HG03196 (cell line): ENCODE measurements around the gene LYPD8.

Experiments used
- ATAC-seq: cut with Tn5 transposase; IDR thresholded peaks from one replicate; pipeline ENCODE4 v1.9.1; 2021; ENCODE audit not compliant: unreplicated experiment

LYPD8 gene

DNA sequence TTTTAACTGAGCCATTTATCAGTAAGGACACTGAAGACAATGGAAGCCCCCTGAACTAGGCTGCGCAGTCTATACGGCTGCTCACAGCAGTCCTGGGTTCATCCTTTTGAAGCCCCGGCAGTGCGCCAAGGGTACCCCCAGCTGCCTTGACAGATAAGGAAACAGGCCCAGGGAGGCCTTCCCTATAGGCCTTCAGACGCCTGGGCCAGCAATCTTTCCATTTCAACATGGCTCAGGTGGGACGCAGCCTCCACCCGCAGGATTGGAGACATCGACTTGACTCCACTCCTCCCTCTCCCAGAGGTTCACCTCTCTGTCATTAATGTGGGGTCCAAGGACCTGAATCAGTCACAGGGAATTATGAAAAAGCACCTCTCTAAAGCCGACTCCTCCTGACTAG, 2.8 kb upstream of the LYPD8 start:
- no peak for ATAC-seq

DNA sequence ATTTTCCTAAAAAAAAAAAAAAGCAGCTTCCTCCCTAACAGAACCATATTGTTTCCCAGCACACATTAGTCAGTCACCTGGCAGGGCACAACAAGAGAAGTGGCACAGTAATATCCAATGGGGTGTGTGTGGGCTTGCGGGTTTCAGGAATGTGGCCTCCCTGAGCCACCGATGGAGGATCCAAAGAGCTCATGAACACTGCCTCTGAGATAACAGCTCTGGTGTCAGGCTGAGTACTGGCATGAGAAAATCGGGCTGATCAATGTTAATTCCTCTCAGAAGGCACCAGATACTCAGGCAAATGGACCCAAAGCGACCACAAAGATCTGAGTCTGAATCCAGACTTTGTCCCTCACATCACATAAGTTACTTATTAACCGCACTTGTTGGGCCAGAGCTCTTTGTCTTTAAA, 2.2 kb upstream of the LYPD8 start:
- ATAC-seq, result no peak

GRCh38 chr1:248756636-248757035, 1.1 kb upstream of the LYPD8 start:
- no peak for ATAC-seq

DNA sequence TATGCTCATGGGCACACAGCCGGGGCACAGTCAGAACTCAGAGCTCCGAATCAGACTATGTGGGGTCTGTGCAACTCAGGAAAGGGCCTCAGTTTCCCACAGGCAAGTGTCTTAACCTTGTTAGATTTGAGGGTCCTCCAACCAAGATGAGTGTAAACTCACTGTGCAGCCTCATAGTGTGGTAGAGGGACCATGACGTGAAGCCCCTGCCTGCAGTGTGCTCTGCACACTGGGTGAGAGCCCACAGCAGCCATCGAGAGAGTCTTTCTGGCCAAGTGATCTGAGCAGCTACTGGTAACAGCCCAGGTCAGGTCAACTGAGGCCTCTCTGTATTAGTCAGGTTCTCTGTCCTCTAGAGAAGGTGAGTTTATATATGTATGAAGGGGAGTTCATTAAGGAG, 592 bp upstream of the LYPD8 start:
- ATAC-seq, result no peak

- no peak for ATAC-seq
Measured at GRCh38 chr1:248753708-248754280, 1.8 kb downstream of the LYPD8 start.

- ATAC-seq, result no peak
Measured at GRCh38 chr1:248753029-248753594, 2.4 kb downstream of the LYPD8 start.

GRCh38 chr1:248752161-248753028, 3.2 kb downstream of the LYPD8 start:
- no peak for ATAC-seq

DNA sequence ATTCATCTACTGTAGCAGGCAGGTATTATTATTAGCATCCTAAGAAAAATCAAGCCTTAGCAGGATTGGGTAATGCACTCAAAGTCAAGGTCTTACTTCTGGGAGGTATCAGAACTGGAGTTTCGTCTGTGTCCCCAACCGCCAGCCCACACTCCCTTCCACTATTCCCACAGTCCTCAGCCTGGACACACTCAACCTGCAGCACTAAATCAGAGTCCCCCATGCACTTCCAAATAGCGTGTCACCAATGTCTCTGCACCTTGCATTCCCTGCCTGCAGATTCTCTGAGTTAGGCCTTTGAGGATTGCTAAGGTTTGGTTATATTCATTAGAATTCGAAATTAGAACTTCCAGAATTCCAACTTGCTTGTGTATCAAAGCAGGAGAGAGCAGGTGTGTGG, 3.9 kb downstream of the LYPD8 start:
- no peak for ATAC-seq

- ATAC-seq, result no peak
Measured at GRCh38 chr1:248751142-248751541, 4.4 kb downstream of the LYPD8 start.

DNA sequence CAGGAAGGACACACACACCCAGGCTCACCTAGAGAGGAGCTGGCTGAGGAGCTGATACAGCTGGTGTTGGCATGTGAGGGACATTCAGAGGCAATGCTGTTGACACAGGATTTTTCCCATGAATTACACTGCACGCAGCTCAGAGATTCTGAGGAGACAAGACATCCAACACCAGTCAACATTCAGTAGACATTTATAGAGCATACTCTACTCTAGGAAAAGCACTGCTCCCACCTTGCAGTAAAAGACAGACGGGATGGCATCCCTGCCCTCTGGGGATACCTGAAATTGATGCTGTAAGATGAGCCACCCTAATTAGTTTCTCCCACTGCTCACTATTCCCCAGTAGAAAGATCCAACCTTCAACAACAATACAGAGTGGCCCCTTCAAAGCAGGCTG, 5.1 kb downstream of the LYPD8 start:
- ATAC-seq, result no peak

GRCh38 chr1:248748211-248748610, 7.3 kb downstream of the LYPD8 start:
- ATAC-seq, result no peak

DNA sequence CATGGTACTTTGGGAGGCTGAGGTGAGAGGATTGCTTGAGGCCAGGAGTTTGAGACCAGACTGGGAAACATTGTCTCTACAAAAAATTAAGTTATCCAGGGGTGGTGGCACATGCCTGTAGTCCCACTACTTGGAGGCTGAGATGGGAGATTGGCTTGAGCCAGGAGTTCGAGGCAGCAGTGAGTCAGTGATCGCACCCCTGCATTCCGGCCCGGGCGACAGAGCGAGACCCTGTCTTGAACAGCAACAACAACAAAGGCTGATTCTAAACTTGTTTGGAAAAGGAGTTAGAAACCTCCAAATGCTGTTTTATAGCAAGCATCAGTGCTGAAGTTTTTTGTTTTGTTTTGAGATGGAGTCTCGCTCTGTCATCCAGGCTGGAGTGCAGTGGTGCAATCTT, 14.7 kb downstream of the LYPD8 start:
- no peak for ATAC-seq

DNA sequence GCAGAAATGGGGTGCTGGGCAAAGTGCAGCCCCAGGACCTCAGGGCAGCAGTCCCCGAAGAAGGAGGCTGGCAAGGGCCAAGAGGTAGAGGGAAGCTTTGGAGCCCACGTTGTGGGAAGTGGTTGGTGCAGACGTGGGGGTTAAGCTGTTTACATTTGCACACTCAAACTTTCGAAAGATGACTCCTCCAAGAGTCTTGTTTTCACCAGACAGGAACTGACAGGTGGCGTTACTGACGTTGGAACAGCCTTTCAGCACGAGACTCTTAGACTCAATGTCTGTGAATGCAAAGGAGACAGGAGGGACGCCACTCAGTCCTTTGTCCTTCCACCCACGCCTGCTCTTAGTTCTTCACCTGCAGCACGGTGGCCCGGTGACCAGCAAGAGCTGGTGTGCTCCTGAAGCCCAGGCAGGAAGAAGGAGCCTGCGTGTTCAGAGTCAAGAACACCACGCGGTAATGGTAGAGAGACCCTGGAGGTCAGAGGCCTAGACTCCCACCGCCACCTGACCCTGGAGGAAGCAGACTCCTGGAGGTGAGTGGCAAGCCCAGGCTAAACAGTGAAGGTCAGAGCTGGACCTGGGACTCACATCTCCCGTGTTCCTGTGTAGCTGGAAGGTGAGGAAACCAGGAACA, 15.9 kb downstream of the LYPD8 start:
- no peak for ATAC-seq

DNA sequence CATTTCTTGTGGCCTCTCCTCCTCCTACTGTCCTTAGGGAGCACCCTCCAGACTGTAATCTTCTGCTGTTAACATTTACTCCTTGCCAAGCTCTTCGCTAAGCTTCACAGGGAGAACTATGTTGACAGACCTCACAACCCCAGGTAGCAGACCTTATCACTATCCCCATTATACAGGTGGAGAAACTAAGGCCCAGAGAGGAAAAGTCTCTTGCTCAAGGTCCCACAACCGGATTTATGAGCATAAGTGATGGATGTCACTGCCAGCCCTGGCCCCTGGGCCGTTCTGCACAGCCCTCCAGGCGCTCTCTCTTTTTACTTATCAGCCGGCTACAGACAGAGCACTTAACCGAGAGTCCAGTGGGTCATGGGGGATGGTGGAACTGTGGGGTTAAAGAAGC, 18.1 kb downstream of the LYPD8 start:
- no peak for ATAC-seq

GRCh38 chr1:248736977-248737376, 18.6 kb downstream of the LYPD8 start:
- ATAC-seq, result no peak

DNA sequence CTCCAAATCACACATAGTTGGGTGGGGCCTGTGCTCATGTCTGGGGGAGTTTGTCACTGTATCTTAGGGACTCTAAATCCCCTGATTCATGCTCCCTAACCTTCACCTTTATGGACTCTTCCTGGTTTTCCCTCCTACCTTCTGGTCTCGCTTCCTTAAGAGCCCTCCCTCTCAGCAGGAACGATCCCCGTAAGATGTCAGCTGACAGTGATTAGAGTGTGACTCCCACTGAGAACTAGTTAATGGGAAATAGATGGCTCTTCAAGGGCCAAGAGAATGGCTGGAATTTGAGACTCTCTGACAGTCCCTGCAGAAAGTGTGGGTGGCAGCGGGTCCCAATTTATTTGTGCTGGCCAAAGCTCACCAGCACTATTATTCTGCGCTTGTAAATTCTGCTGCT, 22.0 kb downstream of the LYPD8 start:
- ATAC-seq, result no peak

DNA sequence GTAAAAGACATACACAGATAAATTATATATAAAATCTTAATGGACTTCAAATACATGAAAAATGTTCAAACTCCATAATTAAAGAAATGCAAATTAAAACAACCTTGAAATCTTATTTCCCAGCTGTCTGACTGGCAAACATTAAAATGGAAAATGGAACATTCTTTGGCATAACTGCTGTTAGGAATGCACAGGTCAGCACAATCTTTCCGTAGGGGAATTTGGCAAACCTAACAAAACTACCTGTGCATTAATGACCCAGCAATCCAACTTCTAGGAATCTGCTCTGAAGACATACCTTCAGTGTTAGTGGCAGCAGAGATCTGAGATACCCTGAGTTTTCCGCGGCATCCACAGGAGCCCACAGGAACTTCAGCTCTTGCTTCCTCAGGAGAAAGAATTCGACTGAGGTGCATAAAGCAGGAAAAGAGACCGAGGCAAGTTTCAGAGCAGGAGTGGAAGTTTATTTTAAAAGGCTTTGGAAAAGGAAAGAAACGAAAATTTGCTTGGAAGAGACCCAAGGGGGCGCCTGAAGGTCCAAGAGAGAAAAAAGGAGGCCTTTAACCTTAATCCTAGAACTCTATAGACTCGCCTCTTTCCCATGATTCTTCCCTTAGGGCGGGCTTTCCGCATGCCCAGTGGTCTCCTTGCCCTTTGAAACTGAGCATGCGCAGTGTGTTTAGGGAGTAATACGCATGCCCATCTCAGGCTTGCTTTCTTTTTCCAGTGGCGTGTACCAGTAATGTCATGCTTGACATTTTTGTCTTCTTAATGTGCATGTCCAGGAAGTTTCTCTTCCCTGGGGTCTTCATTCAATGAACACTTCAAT, 24.8 kb downstream of the LYPD8 start:
- ATAC-seq, result no peak

GRCh38 chr1:248714248-248714647, 41.3 kb downstream of the LYPD8 start:
- ATAC-seq, result no peak

DNA sequence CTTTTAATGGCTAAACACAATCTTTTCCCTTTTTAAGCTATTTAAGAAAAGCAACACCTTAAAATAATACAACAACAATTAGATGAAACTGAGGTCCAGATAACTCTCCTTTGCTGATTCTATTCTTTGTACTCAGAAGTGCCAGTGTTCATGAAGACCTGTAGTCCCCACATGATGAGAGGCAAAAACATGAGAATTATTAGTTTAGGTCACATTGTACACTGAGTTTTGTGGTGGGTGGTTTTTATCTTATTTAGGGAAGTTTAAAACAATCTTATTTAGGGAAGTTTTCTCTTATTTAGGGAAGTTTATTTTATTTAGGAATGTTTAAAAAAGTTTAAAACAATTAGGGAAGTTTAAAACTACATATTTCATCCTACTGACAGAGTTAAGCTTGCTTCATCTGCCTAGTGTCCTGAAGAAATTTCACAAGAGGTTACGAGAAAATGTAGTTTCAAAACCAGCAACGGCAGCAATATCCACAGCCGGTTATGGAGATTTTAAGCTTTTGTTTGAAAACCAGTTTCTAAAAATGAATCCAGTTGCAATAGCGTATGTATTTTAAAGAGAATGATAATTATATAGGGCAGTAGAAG, 45.2 kb downstream of the LYPD8 start:
- no peak for ATAC-seq

- ATAC-seq, result no peak
Measured at GRCh38 chr1:248704606-248705005, 51.0 kb downstream of the LYPD8 start.

GRCh38 chr1:248703674-248704073, 51.9 kb downstream of the LYPD8 start:
- no peak for ATAC-seq
